ENCODE measurements around the gene HSP90AB1.

The HSP90AB1 gene
- 857 to 4,575 reads per million in 2 experiments for total RNA-seq

DNA sequence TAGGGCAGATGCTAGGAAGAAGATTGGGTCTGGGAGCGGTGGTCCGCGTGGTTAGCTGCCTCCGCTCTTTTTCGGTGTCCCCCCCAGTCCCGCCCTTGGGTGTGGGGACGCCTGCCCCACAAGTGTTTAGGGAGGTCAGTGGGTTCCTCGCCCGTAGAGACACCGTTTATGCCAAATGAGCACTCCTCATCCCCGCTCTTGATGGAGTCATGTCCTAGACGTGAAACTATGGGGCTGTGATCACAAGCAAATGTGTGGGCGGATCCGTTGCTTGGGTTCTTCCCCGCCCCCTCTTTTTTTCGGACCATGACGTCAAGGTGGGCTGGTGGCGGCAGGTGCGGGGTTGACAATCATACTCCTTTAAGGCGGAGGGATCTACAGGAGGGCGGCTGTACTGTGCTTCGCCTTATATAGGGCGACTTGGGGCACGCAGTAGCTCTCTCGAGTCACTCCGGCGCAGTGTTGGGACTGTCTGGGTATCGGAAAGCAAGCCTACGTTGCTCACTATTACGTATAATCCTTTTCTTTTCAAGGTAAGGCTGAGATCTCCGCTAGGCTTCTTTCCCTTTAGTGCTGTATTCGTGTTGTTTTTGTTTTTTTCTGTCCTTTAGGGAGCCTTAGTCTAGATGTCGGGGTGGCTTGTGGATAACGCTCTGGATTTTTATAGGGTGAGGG lies at the start of gene HSP90AB1:
Gene HSP90AB1, plus strand, starts transcription at position 439 of the 675 bp plus-strand sequence. CDS start 1,529 bp downstream, outside the sequence.
- peak; percentile 97 for DNase-seq (ENCODE audit: low read depth)

DNA sequence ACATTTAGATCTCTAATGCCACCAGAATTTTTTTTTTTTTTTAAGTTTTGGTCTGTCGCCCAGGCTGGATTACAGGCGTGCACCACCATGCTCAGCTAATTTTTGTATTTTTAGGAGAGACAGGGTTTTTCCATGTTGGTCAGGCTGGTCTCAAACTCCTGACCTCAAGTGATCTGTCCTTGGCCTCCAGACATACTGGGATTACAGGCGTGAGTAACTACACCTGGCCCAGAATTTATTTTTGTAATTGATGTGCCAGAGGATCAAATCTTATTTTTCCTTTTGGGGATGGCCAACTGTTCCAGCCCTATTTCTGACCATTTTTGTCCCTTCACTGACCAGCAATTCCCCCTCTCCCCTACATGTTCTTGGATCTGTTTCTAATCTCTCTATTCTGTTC lies 48.2 kb upstream of the HSP90AB1 start:
- DNase-seq (ENCODE audit: low read depth): no peak

DNA sequence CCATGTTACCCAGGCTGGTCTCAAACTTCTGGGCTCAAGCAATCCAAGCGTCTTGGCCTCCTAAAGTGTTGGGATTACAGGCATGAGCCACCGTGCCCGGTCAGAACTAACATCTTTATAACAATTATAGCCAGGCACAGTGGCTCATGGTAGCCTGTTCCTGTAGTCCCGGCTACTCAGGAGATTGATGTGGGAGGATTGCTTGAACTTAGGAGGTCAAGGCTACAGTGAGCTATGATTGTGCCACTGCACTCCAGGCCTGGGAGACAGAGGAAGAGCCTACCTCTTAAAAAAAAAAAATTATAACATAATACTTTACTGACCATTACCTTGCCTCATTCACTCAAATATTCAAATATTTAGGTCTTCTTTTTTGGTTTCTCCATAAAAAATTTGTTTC lies 47.0 kb upstream of the HSP90AB1 start:
- no peak for DNase-seq (ENCODE audit: low read depth)

DNA sequence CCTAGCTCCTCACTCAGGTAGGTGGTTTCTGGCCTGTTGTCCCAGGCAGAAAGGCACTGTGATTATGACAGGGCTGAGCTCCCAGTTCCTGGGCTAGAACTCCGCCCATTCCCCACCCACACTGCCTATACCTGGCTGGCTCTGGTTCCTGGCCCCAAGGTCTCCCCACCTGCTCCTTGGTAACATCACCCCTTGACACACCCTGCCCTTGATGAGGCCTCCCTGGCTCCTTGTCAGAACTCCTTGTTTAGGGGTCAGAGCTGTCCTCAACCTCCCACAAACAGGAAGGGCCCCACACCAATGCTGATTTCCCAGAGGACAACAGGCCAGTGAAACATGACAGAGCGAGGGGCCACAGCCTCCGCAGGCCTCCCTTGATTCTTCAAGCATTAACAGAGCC lies 45.7 kb upstream of the HSP90AB1 start:
- DNase-seq (ENCODE audit: low read depth): no peak

DNA sequence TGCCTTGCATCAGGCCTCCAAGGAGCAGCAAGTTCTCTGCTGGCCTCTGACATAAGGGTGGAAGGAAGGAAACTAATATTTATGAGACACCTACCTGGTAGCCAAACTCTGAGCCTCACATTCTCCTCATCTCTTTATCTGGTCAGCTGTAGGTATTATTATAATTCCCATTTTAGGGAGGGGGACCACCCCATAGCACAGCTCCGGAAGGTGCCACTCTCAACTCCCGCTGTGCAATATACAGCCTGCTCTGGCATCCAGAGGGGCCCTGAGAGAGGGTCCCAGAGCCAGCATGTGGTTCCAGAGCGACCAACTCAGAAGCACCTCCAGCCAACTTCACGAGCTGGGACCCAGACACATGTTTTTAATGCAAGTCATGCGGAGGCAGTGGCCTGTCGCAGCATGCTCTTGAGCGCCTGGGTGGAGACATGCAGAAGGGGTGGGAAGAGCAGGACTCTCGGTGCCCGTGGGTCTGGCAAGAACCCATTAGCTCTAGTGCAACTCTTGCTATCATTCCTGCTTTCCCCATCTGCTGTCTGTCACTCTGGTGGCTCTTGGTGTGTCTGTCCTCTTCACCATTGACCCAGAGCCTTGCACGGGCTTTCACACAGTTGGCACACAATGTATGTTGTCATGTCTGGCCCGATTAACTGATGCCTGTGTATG lies 45.1 kb upstream of the HSP90AB1 start:
- no peak for DNase-seq (ENCODE audit: low read depth)

DNA sequence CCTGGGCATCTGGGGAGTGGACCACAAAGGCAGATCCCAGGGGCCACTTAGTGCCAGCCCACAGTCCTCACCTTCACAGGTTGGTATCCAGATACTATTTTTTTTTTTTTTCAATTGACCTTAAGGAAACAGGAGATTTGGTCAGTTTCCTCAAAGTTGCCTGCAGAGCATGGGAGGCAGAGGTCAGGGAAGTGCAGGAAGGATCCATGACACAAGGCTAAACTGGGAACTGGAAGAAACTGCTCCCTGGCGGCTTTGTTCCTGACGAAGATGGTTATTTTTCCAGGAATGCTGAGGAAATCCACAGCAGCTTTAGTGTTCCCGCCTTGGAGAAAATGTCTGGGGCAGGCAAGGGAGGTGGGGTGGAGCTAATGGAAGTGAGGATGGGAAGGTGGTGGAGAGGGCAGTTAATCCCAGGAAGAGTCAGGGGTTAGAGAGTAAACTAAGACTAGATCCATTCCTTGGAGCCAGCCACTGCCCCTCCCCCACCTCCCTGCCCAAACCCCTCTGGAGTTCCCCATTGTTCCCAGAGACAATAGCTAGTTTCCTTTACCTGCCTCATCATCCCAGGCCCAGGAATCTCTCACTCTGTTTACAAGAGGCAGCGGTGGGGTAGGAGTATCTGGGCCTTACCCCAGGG lies 44.4 kb upstream of the HSP90AB1 start:
- no peak for DNase-seq (ENCODE audit: low read depth)

DNA sequence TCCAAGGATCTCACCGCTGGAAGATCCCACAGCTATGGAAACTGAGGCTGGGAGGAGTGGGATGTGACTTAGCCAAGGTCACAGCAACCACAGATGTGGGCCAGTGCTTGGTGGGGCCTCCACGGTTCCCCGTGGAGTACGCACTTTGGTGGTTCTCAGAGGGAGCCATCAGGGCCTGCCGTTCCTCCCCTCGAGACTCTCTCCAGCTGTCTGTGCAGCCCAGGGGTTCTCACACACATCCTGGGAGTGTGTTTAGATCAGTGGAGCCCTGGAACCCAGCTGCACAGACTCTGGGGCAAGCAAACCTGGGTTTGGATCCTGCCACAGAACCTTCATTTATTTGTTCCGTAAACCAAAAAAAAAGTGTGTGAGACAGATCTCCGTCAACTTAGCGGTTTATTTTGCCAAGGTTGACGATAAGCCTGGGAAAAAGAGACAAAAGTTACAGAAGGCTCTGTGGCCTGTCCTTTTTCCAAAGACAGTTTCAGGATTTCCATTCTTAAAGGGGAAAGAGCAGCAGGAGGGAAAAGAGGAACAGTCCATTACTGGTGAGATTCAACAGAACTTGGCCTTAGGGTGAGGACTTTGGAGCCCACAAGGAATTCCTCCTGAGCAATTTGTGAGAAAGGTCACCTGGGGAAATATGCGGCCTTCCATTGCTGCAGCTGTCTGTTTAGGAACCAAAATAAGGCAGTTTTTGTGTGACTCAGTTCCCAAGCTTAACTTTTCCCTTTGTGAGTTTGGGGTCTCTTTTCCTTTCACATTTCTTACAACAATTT lies 43.7 kb upstream of the HSP90AB1 start:
- no peak for DNase-seq (ENCODE audit: low read depth)

DNA sequence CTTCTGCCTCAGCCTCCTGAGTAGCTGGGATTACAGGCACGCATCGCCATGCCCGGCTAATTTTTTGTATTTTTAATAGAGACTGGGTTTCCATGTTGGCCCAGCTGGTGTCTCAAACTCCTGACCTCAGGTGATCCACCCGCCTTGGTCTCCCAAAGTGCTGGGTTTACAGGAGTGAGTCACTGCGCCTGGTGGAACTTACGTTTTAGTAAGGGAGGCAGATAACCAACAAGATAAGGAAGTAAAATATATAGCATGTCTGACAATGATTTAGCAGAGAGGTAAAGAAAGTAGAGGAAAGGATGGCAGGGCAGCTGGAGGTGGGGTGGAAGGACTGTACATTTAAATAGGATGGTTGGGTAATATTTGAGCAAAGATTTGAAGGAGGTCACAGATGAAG lies 42.9 kb upstream of the HSP90AB1 start:
- DNase-seq (ENCODE audit: low read depth): no peak

DNA sequence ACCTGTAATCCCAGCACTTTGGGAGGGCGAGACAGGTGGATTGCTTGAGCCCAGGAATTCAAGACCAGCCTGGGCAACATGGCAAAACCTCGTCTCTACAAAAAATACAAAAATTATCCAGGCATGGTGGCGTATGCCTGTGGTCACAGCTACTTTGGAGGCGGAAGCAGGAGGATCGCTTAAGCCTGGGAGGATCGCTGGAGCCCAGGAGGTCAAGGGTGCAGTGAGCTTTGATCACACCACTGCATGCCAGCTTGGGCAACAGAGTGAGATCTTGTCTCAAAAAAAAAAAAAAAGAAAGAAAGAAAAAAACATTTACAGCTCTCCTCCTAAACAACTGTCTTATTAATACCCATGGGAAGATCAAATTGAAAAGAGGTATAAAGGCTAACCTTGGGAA lies 38.9 kb upstream of the HSP90AB1 start:
- DNase-seq (ENCODE audit: low read depth): no peak

DNA sequence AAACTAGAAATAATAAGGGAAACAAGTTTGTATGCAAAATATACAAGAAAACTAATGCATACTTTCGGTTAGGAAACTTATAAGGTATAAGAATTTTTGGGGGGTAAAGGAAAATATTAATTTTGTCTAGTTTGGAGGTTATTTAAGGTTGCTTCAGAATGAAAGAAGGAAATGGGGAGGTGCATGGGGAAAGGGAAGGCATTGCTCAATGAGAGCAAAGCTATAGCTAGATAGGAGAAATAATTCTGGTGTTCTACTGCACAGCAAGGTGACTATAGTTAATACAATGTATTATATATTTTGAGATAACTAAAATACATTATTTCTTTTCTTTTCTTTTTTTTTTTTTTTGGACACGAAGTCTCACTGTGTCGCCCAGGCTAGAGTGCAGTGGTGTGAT lies 35.6 kb upstream of the HSP90AB1 start:
- no peak for DNase-seq (ENCODE audit: low read depth)

DNA sequence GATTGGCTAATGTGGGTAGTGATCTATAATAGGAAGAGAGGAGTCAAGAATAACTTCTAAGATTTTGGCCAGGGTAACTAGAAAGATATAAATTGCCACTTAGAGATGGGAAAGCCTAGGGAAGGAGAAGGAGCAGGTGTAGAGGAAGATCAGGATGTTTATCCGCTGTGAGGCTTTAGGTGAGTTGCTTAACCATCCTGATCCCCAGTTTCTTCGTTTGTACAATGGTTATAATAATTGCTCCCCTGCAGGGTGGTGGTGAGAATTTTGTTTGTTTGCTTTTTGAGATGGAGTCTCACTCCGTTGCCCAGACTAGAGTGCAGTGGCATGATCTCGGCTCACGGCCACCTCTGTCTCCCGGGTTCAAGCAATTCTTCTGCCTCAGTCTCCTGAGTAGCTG lies 32.6 kb upstream of the HSP90AB1 start:
- no peak for DNase-seq (ENCODE audit: low read depth)

DNA sequence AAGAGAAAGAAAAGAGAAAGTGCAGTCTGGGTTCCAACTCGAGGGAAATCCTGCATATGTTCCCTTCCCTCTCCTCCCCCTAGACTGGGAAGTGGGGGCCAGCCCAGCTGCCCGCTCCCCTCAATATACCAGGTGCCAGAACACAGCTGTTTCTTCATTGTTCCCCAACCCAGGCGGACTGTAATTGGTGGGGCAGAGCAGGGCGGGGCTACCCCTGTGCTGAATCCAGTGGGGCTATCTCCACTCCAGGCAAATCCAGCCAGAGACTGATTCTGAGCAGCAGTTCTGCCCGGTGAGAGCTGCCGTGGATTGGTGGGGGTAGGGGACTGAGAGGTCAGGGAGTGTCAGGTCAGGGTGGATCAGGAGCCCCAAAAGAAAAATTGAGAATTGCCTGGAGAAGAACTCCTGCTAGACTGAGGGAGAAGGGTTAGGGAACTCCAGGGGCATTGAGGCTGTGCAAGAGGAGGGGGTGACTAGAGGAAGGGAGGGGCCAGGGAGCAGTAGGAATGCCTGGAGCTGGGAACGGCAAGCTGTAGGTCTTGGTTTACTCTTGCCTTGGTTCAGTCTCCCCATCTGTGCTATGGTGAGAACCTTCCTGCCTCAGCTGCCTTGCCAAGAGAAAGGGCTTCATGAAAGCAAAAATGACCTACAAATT lies 30.1 kb upstream of the HSP90AB1 start, which contains the start of gene MYMX:
Gene MYMX, plus strand, starts transcription at position 250 of the 655 bp plus-strand sequence. CDS start 546 bp downstream, outside the sequence.
- no peak for DNase-seq (ENCODE audit: low read depth)

DNA sequence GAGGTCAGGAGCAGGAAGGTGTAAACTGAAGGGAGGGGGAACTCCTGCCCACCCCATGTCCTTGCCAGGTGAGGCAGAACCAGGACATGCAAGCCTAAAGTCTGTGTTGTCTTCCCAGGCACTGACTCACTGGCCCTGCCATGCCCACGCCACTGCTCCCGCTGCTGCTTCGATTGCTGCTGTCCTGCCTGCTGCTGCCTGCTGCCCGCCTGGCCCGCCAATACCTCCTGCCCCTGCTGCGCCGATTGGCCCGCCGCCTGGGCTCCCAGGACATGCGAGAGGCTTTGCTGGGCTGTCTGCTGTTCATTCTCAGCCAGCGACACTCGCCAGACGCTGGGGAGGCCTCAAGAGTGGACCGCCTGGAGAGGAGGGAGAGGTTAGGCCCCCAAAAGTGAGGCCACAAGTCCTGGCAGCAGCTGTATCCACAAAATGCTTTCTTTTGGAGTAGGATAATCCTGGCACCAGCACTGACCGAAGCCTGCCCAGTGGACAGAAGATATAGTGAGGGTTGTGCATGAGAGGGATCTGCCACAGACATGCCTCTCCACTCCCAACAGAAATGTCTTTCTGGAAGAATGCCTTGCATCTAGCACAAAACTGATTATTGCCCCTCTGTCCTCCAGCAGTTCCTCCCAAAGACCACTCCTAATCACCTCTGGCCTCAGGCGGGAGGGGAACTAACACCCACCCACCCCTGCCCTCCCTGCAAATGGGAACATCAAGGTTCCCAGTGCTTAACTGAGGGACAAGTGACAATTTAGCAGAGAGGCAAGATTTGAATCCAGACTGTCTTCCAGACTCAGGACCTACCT lies 29.4 kb upstream of the HSP90AB1 start:
- no peak for DNase-seq (ENCODE audit: low read depth)

DNA sequence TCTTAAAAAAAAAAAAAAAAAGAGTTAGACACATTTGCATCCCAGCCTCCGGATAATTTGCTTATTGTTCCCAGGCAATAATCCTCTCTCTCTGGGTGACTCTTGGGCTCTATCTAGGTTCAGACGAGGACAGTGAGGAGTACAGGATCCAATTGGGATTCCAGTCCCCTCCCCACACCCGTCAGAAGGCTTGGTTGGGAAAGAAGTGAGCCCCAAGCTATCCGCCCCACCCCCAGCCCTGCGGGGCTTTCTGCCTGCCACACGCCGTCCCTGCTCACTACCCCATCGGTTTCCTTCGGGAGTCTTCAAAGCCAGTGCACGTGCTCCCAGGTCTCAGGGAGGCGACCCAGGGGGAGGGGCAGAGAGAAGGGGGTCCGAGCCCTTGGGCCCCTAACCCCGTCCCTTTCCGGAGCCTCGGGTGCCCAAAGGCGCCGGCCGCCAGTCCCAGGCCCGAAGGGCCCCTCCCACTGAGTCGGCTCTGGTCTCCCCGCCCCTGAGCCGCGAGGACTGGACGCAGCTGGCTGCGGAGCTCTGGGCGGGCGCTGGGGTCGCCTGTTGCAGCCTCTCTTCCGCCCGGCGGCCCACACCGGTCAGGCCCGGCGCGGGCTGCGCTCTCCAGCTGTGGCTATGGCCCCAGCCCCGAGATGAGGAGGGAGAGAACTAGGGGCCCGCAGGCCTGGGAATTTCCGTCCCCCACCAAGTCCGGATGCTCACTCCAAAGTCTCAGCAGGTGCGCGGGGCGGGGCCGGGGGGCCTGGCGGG lies 27.7 kb upstream of the HSP90AB1 start:
- no peak for DNase-seq (ENCODE audit: low read depth)

DNA sequence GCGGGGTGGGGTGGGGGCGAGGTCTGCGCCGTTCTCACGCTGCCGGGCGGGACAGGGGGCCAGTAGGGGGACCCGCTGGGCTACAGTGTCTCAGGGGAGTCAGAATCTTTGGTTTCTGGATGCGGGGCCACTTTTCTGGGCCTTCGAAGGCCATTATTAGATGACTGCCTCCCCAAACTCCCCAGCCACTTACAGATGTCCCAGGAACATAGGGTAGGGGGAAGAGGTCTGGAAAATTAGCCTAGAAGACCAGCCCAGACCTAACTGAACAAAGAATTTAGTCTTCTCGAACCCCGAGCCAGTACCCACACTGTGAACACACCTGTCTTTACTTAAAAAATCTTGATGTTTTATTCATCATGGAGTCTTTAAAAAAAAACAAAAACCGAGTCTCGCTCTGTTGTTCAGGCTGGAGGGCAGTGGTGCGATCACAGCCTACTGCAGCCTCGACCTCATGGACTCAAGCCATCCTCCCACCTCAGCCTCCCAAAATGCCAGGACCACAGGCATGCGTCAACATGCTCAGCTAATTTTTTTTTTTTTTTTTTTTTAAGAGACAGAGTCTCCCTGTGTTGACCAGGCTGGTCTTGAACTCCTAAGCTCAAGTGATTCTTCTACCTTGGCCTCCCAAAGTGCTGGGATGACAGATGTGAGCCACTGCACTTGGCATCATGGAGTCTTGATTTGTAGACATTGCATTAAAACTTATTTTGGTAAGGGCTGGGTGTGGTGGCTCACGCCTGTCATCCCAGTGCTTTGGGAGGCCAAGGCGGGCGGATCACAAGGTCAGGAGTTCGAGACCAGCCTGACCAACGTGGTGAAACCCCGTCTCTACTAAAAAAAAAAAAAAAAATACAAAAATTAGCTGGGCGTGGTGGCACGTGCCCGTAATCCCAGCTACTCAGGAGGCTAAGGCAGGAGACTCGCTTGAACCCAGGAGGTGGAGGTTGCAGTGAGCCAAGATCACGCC lies 26.8 kb upstream of the HSP90AB1 start:
- no peak for DNase-seq (ENCODE audit: low read depth)

DNA sequence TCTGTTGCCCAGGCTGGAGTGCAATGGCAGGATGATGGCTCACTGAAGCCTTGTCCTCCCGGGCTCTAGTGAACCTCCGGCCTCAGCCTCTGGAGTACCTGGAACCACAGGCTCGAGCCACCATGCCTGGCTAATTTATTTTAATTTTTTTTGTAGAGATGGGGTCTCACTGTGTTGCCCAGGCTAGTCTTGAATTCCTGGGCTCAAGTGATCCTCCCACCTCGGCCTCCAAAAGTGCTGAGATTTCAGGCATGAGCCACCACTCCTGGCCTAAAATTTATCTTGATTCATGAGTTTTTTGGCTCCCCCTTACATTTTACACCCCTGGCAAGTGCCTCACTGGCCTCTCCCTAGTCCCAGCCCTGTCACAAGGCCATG lies 26.0 kb upstream of the HSP90AB1 start:
- no peak for DNase-seq (ENCODE audit: low read depth)

DNA sequence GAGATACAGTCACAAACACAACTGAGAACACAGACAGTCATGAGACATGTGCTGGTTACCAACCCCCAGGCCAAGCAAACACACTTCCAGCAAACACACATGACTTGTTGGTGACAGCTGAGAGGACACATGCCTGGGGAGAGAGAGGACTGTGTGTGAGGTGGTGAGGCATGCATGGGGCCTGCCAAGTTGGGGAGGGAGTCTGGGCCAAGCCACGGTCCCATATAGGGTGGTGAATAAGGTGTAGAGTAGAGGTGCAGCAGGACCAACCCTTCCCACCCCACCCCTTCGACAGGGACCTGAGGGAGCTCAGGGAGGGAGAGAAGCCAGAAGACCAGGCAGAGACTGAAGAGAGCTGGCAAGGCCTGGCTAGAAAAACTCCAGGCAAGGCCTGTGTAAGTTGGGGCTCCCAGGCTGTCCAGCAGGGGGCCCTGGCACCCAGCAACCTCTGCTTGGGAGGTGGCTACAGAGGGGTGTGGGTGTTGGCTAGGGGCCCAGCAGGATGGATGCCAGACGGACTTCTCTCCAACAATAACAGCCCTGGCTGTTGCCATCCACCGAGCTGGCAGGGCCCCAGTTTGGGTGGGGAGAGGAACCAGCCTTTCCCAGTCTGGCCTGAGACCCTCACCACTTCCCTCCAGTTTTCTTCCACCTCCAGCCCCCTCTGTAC lies 25.5 kb upstream of the HSP90AB1 start:
- peak; percentile 55 for DNase-seq (ENCODE audit: low read depth)

DNA sequence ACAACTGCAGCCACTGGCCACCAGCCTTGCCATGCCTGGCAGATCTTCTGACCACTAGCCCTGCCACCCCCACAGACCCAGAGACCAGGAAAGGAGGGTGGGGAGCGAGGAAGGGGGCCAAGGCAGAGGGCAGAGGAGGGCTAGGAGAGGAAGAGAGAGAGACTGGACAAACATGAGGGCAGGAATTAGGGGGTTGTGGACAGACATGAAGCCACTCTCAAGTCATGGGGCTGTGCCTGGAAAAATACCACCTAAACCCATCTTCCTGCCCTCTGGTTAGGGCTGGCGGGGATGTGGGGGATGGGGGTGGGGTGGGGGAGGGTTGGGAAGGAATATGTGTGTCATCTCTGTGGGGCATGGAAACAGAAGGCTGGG lies 25.0 kb upstream of the HSP90AB1 start:
- DNase-seq (ENCODE audit: low read depth): no peak
